HFF-Myc (cell line): ENCODE measurements around the gene DNER.

Experiments
- DNase-seq: peaks from one replicate; pipeline ENCODE4 v3.0.0-alpha.2; 2011; ENCODE audit warnings: low read depth; ENCODE audit errors: extremely low read depth
- H3K4me3 ChIP-seq: replicated peaks from 2 replicates; pipeline ENCODE4 v1.5.1; 2011; ENCODE audit warnings: low read depth, mild to moderate bottlenecking, control low read depth, low read length
- TF ChIP-seq, protein P1 (sequence below): IDR thresholded peaks from 2 replicates; pipeline ENCODE4 v1.5.1; 2012; ENCODE audit warnings: mild to moderate bottlenecking, low read depth, low read length, control low read depth; ENCODE audit errors: missing control alignments

Gene DNER

GRCh38 chr2:229673676-229674075 is 40.7 kb downstream of the DNER start:
- TF ChIP-seq, protein P1, sequence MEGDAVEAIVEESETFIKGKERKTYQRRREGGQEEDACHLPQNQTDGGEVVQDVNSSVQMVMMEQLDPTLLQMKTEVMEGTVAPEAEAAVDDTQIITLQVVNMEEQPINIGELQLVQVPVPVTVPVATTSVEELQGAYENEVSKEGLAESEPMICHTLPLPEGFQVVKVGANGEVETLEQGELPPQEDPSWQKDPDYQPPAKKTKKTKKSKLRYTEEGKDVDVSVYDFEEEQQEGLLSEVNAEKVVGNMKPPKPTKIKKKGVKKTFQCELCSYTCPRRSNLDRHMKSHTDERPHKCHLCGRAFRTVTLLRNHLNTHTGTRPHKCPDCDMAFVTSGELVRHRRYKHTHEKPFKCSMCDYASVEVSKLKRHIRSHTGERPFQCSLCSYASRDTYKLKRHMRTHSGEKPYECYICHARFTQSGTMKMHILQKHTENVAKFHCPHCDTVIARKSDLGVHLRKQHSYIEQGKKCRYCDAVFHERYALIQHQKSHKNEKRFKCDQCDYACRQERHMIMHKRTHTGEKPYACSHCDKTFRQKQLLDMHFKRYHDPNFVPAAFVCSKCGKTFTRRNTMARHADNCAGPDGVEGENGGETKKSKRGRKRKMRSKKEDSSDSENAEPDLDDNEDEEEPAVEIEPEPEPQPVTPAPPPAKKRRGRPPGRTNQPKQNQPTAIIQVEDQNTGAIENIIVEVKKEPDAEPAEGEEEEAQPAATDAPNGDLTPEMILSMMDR = no peak
- DNase-seq = no peak
- H3K4me3 ChIP-seq = no peak overlapping the region

DNA sequence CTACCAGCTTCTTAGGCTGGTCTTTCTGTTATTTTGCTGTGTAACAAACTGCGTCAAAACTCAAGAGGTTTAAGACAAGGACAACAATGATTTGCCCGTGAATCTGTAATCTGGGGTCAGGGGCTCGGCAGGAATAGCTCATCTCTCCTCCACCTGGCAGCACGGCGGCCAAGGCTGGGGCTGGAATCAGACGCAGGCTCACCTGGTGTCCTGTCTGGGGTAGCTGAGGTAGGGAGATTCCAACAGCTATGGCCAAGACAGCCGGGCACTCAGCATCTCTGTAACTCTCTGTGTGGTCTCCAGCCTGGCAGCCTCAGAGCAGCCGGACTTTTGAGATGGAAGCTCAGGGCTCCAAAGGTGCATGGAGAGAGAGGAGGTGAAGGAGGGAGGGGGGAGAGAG is 42.3 kb downstream of the DNER start:
- H3K4me3 ChIP-seq = no peak overlapping the region
- DNase-seq = no peak
- TF ChIP-seq, protein P1 = no peak

DNA sequence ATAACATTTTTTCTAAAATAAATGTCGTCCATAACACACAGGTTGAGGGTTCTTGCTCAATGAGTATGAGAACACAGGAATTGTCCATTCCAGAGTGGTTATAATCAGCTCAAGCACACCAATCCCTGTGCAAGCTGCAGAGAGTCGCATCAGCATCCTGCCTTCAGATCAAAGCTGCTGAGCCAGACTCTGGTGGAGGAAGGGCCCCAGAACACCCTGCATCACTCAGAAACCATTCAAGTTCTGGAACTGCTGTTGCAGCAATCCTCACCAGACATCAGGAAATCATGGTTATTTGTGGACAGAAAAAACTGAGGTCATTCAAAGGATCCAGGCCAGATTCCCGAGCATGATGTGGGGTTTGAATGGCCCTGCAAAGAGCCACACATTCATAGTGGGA is 44.5 kb downstream of the DNER start:
- no peak for DNase-seq
- H3K4me3 ChIP-seq = no peak overlapping the region
- TF ChIP-seq, protein P1 = no peak

DNA sequence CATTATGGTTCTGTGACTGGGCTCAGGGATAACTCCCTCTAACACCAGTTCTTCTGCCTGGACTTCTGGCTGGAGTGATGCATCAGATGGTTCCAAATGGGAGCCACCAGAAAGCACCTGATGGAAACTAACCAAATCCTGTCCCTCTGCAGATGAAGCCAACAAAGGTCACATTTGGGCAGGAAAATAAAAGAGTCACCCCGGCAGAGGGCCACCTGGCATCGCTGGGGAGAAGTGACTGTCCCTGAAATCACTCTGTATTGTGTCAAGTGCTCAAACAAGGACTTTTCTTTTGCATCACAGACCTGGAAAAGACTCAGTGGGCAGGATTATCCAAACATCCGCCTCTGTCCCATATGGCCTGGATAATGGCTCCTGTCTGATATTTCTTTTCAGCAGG is 47.5 kb downstream of the DNER start:
- H3K4me3 ChIP-seq = no peak overlapping the region
- TF ChIP-seq, protein P1 = no peak
- no peak for DNase-seq

GRCh38 chr2:229665158-229665557 is 49.2 kb downstream of the DNER start:
- no peak for DNase-seq
- TF ChIP-seq, protein P1 = no peak
- H3K4me3 ChIP-seq = no peak overlapping the region

- TF ChIP-seq, protein P1 = no peak
- no peak for DNase-seq
These were observed 52.9 kb downstream of the DNER start for GRCh38 chr2:229661478-229661877.

GRCh38 chr2:229660951-229661350 is 53.4 kb downstream of the DNER start:
- H3K4me3 ChIP-seq = no peak overlapping the region
- DNase-seq = no peak
- TF ChIP-seq, protein P1 = no peak

More at GRCh38 chr2:229661478-229661877, 52.9 kb downstream of the DNER start:
- no peak overlapping the region for H3K4me3 ChIP-seq
